ENCODE measurements around the gene ZSWIM9. TPM values are rescaled to one million over a fixed set of nuclear protein-coding genes. Genes with fewer than 3 reads are reported as not detected.

The ZSWIM9 gene
- total and polyA plus RNA-seq, 2 donors (not counting 3 experiments of a cell fraction or from before 2014, with no cell fraction given), result 1.0 to 8.6 TPM

GRCh38 chr19:48147597-48148175 lies 22.8 kb upstream of the ZSWIM9 start:
- Histone ChIP-seq H3K36me3 (ENCODE audit: control insufficient read depth in 2 of 2, extremely low read depth in 1 of 2, insufficient read depth in 2 of 2, low read length in 2 of 2) (peaks cover 0 to 2% of the 10 kb centered on the region in 2 experiments), H3K4me3 (replicated peaks in 1 of 3; ENCODE audit: insufficient read depth in 1 of 3, low read depth in 1 of 3, low read length in 3 of 3) (no peak overlapping the region), H3K9me3 (replicated peaks; ENCODE audit: control insufficient read depth, insufficient read depth, low read length) (no peaks in the 10 kb centered on the region), H3K4me2 (ENCODE audit: insufficient read depth, low read length) (no peak overlapping the region), H3K79me2 (ENCODE audit: control insufficient read depth, insufficient read depth, low read length) (no peaks in the 10 kb centered on the region), H3K27ac (ENCODE audit: insufficient read depth, low read depth, low read length) (no peak overlapping the region), H3K9ac (replicated peaks; ENCODE audit: extremely low read depth, insufficient read depth, low read length) (no peak overlapping the region), H4K20me1 (replicated peaks; ENCODE audit: control insufficient read depth, extremely low read depth, insufficient read depth, low read length) (no peaks in the 10 kb centered on the region), H2AFZ (ENCODE audit: low read depth, low read length) (no peak overlapping the region), H3K9me1 (replicated peaks; ENCODE audit: control insufficient read depth, extremely low read depth, insufficient read depth, low read length) (no peaks in the 10 kb centered on the region), H3K27me3 (ENCODE audit: control insufficient read depth in 2 of 2, insufficient read depth in 2 of 2, low read length in 2 of 2) (no peaks in the 10 kb centered on the region), H3K4me1 (ENCODE audit: control insufficient read depth, extremely low read depth, insufficient read depth, low read length) (peaks cover 3% of the 10 kb centered on the region)
- FAIRE-seq (no peak), DNase-seq (ENCODE audit: low read depth, low spot score) (no peak)
- no peak for TF ChIP-seq JUN (IDR thresholded peaks at IDR 0.05; ENCODE audit: borderline replicate concordance, insufficient read depth, insufficient read length, low read depth)
- no peak for TF ChIP-seq MYC (IDR thresholded peaks at IDR 0.05; ENCODE audit: low read depth, low read length)
- no peak for TF ChIP-seq POLR2A (IDR thresholded peaks at IDR 0.05; ENCODE audit: low read depth, low read length)
- no peak for TF ChIP-seq EZH2 (IDR thresholded peaks at IDR 0.05; ENCODE audit: borderline replicate concordance, low read depth, low read length, severe bottlenecking)
- no peak for TF ChIP-seq GATA2 (IDR thresholded peaks at IDR 0.05; ENCODE audit: insufficient read depth, insufficient read length, low read depth, low read length)
- no peak for TF ChIP-seq MAX (IDR thresholded peaks at IDR 0.05; ENCODE audit: insufficient read depth, insufficient read length)
- TF ChIP-seq POLR2AphosphoS5 (IDR thresholded peaks at IDR 0.05; ENCODE audit: insufficient read depth, low read depth, low read length), result no peak
- TF ChIP-seq FOS (IDR thresholded peaks at IDR 0.05; ENCODE audit: borderline replicate concordance, insufficient read depth, low read length), result no peak
- no peak for TF ChIP-seq CTCF (IDR thresholded peaks at IDR 0.05; ENCODE audit: extremely low read depth in 1 of 2, insufficient read depth in 1 of 2, low read depth in 1 of 2, low read length in 2 of 2)
- BruUV-seq (replicated peaks), result no TSS peak
- CTCF ChIA-PET, result interaction anchor here (0.7 to 1.6 kb wide), 3 partner anchors 22 to 186 kb away, joined by 3 to 7 read pairs (median 4); no protein-coding TSS in a partner anchor
- POLR2A ChIA-PET, result no interaction called here
- dilution Hi-C loops (cut with MboI; ENCODE audit: extremely low pct_ligation_motif_present, low sequenced_read_pairs), result no loop called here
- intact Hi-C loops (cut with micrococcal nuclease), result no loop called here

Data from endothelial cell of umbilical vein (primary cell).